ENCODE results near the gene ZNF296. TPM values are rescaled to one million over a fixed set of nuclear protein-coding genes. Genes with fewer than 3 reads are reported as not detected.

Gene ZNF296
- total and polyA plus RNA-seq, 2 of the 8 experiments (the other 6 are each of a cell fraction or from before 2014, with no cell fraction given) = 2.7 to 7.5 TPM

DNA sequence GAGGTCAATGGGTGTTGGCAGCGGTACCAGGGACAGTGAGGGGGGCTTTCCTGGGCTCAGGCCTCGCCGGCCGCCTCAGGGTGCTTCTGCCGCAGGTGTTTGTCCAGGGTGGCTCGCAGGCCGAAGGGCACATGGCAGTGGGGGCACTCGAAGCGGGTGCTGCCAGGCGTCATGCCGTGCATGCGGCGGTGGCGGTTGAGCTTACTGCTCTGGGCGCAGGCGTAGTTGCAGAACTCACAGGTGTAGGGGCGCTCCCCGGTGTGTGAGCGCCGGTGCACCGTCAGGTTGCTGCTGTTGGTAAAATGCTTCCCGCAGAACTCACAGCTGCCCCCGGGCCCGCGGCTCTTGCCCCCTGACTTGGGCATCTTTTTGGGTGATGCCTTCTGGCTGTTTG, 4.7 kb downstream of the ZNF296 start (continued):
- TF ChIP-seq RNF2 (IDR thresholded peaks at IDR 0.05; ENCODE audit: borderline replicate concordance, low read depth, low read length, missing control alignments, poor library complexity, severe bottlenecking) (no peak), TCF12 (IDR thresholded peaks at IDR 0.05; ENCODE audit: low read depth, low read length) (no peak), POU5F1 (IDR thresholded peaks at IDR 0.05; ENCODE audit: low read depth, low read length) (no peak), SP2 (IDR thresholded peaks at IDR 0.05; ENCODE audit: low read length) (no peak)
- TF ChIP-seq, protein P1, sequence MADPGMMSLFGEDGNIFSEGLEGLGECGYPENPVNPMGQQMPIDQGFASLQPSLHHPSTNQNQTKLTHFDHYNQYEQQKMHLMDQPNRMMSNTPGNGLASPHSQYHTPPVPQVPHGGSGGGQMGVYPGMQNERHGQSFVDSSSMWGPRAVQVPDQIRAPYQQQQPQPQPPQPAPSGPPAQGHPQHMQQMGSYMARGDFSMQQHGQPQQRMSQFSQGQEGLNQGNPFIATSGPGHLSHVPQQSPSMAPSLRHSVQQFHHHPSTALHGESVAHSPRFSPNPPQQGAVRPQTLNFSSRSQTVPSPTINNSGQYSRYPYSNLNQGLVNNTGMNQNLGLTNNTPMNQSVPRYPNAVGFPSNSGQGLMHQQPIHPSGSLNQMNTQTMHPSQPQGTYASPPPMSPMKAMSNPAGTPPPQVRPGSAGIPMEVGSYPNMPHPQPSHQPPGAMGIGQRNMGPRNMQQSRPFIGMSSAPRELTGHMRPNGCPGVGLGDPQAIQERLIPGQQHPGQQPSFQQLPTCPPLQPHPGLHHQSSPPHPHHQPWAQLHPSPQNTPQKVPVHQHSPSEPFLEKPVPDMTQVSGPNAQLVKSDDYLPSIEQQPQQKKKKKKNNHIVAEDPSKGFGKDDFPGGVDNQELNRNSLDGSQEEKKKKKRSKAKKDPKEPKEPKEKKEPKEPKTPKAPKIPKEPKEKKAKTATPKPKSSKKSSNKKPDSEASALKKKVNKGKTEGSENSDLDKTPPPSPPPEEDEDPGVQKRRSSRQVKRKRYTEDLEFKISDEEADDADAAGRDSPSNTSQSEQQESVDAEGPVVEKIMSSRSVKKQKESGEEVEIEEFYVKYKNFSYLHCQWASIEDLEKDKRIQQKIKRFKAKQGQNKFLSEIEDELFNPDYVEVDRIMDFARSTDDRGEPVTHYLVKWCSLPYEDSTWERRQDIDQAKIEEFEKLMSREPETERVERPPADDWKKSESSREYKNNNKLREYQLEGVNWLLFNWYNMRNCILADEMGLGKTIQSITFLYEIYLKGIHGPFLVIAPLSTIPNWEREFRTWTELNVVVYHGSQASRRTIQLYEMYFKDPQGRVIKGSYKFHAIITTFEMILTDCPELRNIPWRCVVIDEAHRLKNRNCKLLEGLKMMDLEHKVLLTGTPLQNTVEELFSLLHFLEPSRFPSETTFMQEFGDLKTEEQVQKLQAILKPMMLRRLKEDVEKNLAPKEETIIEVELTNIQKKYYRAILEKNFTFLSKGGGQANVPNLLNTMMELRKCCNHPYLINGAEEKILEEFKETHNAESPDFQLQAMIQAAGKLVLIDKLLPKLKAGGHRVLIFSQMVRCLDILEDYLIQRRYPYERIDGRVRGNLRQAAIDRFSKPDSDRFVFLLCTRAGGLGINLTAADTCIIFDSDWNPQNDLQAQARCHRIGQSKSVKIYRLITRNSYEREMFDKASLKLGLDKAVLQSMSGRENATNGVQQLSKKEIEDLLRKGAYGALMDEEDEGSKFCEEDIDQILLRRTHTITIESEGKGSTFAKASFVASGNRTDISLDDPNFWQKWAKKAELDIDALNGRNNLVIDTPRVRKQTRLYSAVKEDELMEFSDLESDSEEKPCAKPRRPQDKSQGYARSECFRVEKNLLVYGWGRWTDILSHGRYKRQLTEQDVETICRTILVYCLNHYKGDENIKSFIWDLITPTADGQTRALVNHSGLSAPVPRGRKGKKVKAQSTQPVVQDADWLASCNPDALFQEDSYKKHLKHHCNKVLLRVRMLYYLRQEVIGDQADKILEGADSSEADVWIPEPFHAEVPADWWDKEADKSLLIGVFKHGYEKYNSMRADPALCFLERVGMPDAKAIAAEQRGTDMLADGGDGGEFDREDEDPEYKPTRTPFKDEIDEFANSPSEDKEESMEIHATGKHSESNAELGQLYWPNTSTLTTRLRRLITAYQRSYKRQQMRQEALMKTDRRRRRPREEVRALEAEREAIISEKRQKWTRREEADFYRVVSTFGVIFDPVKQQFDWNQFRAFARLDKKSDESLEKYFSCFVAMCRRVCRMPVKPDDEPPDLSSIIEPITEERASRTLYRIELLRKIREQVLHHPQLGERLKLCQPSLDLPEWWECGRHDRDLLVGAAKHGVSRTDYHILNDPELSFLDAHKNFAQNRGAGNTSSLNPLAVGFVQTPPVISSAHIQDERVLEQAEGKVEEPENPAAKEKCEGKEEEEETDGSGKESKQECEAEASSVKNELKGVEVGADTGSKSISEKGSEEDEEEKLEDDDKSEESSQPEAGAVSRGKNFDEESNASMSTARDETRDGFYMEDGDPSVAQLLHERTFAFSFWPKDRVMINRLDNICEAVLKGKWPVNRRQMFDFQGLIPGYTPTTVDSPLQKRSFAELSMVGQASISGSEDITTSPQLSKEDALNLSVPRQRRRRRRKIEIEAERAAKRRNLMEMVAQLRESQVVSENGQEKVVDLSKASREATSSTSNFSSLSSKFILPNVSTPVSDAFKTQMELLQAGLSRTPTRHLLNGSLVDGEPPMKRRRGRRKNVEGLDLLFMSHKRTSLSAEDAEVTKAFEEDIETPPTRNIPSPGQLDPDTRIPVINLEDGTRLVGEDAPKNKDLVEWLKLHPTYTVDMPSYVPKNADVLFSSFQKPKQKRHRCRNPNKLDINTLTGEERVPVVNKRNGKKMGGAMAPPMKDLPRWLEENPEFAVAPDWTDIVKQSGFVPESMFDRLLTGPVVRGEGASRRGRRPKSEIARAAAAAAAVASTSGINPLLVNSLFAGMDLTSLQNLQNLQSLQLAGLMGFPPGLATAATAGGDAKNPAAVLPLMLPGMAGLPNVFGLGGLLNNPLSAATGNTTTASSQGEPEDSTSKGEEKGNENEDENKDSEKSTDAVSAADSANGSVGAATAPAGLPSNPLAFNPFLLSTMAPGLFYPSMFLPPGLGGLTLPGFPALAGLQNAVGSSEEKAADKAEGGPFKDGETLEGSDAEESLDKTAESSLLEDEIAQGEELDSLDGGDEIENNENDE (IDR thresholded peaks at IDR 0.05; ENCODE audit: insufficient replicate concordance, low read length) = no peak

All from H1 (cell line).